GM21786 (cell line): ENCODE results near the gene MPZL1.

Experiments used
- ATAC-seq: cut with Tn5 transposase; IDR thresholded peaks from one replicate; pipeline ENCODE4 v1.9.1; 2021; ENCODE audit not compliant: unreplicated experiment

Gene MPZL1

GRCh38 chr1:167776151-167776550 lies 54.4 kb downstream of the MPZL1 start:
- no peak for ATAC-seq

GRCh38 chr1:167776616-167777268 lies 55.0 kb downstream of the MPZL1 start:
- no peak for ATAC-seq

- no peak for ATAC-seq
Observed at GRCh38 chr1:167777269-167777650, 55.5 kb downstream of the MPZL1 start.

- no peak for ATAC-seq
Observed at GRCh38 chr1:167781558-167781957, 59.8 kb downstream of the MPZL1 start.

- no peak for ATAC-seq
Observed at GRCh38 chr1:167782946-167783345, 61.2 kb downstream of the MPZL1 start.

- ATAC-seq, result no peak
Observed at GRCh38 chr1:167784876-167785550, 63.2 kb downstream of the MPZL1 start.

GRCh38 chr1:167786502-167786901 lies 64.7 kb downstream of the MPZL1 start:
- no peak for ATAC-seq

- no peak for ATAC-seq
Observed at GRCh38 chr1:167789501-167789900, 67.7 kb downstream of the MPZL1 start.

- ATAC-seq, result no peak
Observed at GRCh38 chr1:167790117-167790516, 68.3 kb downstream of the MPZL1 start.

GRCh38 chr1:167791281-167792187 lies 69.8 kb downstream of the MPZL1 start:
- ATAC-seq, result no peak

- ATAC-seq, result no peak
Observed at GRCh38 chr1:167792188-167792565, 70.4 kb downstream of the MPZL1 start.

GRCh38 chr1:167794043-167794442 lies 72.3 kb downstream of the MPZL1 start:
- ATAC-seq, result no peak

GRCh38 chr1:167795810-167796740 lies 74.3 kb downstream of the MPZL1 start:
- no peak for ATAC-seq

- ATAC-seq, result no peak
Observed at GRCh38 chr1:167797015-167797414, 75.2 kb downstream of the MPZL1 start.

GRCh38 chr1:167798952-167799351 lies 77.2 kb downstream of the MPZL1 start:
- ATAC-seq, result no peak

- no peak for ATAC-seq
Observed at GRCh38 chr1:167799747-167800146, 78.0 kb downstream of the MPZL1 start.

- no peak for ATAC-seq
Observed at GRCh38 chr1:167800251-167800650, 78.5 kb downstream of the MPZL1 start.

- no peak for ATAC-seq
Observed at GRCh38 chr1:167802235-167802634, 80.5 kb downstream of the MPZL1 start.

GRCh38 chr1:167803358-167804207 lies 81.8 kb downstream of the MPZL1 start:
- peak; percentile 89 for ATAC-seq

- ATAC-seq, result peak; percentile 63
Observed at GRCh38 chr1:167805041-167805556, 83.3 kb downstream of the MPZL1 start.
